HG02623 (cell line): ENCODE data around the gene NREP.

Source experiments
- ATAC-seq: cut with Tn5 transposase; IDR thresholded peaks from one replicate; pipeline ENCODE4 v1.9.1; 2021; ENCODE audit warnings: moderate library complexity; ENCODE audit not compliant: unreplicated experiment

Gene NREP

GRCh38 chr5:111765613-111766571 lies 8.9 kb upstream of the NREP start:
- ATAC-seq, result no peak

DNA sequence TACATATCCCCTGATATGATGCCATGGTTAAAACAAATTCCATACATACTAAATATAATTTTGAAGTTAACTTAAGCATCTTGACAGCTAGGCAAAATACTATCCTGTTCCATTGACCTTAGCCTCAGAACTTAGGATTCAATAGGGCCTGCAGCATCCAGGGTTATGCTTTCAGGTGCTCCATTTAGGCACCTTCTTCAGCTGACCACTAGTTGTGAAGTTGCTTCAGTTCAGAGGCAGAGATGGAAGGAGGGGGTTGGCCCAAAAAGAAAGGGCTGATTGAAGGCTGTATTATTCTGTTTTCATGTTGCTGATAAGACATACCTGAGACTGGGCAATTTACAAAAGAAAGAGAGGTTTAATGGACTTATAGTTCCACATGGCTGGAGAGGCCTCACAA lies 7.0 kb upstream of the NREP start:
- no peak for ATAC-seq

DNA sequence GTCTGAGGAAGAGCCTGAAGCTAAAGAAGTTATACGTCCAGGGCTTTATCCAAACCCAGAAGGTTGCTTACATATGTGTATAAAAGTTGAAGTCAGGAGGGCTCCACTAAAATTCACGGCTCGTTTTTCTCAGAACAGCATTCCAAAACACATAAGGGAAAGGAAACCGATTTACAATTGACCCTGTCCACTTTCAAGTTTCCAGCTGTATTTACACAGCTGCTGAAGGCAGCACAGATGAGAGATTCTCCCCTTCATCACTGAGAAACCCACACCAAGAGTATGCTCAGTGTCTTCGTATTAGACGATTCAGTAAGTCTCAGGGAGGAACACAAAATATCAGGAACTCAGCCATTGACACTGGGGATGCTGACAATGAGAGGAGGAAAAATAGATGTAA lies 5.9 kb upstream of the NREP start:
- ATAC-seq, result no peak

- ATAC-seq, result no peak
These were observed 1.3 kb upstream of the NREP start for GRCh38 chr5:111758284-111758628.

- ATAC-seq, result peak; percentile 74
These were observed 625 bp upstream of the NREP start for GRCh38 chr5:111757355-111758283.

DNA sequence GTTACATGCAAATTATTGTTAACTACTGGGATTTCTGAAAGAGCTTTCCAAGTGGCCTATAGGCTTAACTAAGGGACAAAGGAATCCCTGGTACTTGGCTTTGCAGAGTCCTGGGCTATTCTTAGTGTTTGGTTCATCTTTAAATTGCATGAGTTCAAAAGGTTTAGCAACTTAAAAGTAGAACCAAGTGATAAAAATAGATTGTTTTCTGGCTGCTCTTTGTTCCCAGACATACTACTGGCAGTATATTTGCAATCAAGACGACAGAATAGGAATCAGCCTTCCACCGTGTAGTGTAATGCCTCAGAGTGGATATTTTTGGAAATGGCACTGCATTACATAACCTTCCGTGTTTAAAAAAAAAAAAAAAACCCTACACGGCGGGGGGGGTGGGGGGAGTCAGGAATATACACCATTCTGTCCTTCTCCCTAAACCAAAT lies 1.0 kb downstream of the NREP start:
- ATAC-seq, result no peak

- ATAC-seq, result no peak
These were observed 1.6 kb downstream of the NREP start for GRCh38 chr5:111755345-111755941.

GRCh38 chr5:111753884-111754589 lies 3.0 kb downstream of the NREP start:
- ATAC-seq, result no peak

- ATAC-seq, result no peak
These were observed 4.5 kb downstream of the NREP start for GRCh38 chr5:111752426-111752965.

GRCh38 chr5:111749303-111750026 lies 7.5 kb downstream of the NREP start:
- ATAC-seq, result no peak

DNA sequence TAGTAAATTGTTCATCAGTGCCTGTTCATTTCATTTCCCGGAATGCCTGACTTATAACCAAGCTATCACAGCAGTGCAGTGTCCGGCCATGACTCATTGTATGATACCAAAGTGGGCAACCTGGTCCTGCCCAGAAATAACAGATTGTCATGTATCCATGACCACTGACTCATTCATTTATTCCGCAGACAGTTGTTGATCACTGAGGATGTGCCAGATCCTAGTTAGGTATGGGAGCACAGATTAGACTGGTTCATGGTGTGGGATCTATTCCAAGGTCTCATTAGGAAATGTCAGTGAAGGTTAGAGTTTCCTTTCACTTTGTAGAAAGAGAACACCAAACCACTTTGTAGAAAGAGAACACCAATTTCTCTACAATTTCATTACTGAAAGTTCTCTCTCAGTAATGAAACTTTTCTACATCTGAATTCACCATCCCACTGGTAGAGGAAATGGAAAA lies 8.7 kb downstream of the NREP start:
- no peak for ATAC-seq

DNA sequence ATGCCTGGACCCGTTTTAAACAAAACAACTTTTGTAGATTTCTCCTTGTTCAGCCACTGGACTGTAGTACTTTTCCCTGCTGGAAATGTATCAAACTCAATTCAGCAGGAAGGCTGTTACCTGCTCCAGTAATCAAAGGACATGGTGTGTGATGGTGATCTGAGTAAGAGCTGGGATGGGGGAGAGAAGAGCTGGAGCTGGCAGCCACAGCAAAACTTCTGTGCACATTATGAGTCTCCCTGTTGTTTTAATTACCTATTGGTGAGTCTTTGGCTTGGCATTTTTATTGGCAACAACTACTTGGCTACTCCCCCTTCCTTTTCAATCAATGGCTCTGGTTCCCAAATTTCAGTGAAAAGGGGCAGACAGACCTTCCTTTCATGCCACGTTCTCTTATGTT lies 9.7 kb downstream of the NREP start:
- no peak for ATAC-seq

DNA sequence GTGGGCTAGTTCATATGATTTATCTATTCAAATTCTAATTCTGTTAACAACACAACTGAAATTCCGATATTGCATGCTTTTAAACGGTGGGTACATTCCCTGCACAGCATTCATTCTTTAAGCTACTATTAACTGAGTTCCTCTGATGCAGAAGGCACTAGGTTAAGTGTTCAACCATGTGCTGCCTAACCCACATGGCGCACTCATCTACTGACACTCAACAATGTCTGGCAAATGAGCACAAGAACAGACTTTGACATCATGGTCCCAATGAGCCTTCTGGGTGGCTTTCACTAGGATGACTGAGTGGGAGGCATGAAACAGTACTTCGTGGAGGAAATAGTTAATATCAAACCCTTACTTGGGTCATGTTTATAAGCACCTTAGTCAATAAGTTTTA lies 10.2 kb downstream of the NREP start:
- ATAC-seq, result no peak

GRCh38 chr5:111745075-111745739 lies 11.8 kb downstream of the NREP start:
- ATAC-seq, result no peak

GRCh38 chr5:111744455-111744854 lies 12.5 kb downstream of the NREP start:
- no peak for ATAC-seq

GRCh38 chr5:111743988-111744387 lies 13.0 kb downstream of the NREP start:
- ATAC-seq, result no peak

DNA sequence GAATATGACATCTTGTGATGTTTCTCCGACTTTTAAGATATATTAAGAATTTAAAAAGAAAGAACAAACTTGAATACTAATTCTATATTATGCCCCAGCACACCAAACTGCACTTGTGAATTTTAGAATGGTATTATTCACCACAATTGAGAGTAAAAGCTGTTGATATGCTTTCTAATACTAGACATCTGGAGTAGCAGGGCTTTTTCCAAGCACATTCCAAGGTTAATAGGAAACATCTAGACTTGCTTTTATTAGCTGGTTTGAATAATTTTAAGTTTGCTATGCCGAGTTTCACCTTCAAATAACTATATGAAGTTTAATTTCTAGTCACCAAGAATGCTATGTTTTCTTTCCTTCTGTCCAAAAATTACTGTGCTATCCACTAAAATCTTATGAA lies 13.5 kb downstream of the NREP start:
- no peak for ATAC-seq

DNA sequence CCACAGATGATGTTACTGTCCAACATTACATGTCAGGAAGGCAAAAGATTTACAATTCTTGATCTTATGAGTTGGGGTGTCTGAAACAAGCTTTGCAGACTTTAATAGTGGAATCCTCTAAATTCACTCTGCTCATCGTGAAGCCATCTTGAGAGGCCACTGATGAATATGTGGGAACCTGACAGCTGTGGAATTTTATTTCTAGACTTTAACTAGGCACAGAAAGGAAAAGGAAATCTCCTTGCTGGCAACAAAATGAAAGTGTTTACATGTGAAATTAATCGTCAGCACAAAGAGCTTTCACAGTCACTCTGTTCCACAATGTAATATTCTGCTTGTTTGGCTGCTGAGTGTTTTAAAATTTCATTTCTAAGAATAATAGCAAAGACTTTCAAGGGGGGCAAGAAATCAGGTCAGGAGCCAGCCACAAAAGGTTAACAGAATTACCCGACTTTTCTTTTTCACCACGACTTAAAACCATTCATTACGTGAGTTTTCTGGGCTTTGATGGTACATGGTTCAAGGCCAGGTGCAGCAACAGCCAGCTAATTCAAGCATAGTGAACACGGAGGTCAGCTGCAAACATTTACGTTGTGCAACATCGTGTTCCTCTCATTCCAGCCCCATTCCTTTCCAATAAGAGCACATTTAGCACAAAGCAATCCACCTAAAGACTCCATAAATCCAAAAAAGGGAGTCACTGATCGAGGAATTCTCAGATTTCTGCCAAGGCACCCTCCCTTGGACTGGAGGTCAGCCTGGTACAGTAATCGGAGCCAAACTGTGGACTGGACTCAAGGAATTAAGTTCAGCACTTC lies 14.6 kb downstream of the NREP start:
- no peak for ATAC-seq
